OCI-LY1 (cell line): ENCODE data around the gene DRC1.

Experiments
- H2AFZ ChIP-seq: fragments of 200-600 bp; sonication (generic), shearing (Covaris generic); 2 replicates; pipeline ENCODE4 v1.6.0; 2014; ENCODE audit warnings: antibody characterized with exemption, mild to moderate bottlenecking, low read length
- H3F3A ChIP-seq: fragments of 200-600 bp; sonication (generic), shearing (Covaris generic); 2 replicates; pipeline ENCODE4 v1.6.0; 2014; ENCODE audit warnings: mild to moderate bottlenecking, antibody characterized with exemption, low read length, moderate library complexity; ENCODE audit not compliant: insufficient read depth
- H3K27ac ChIP-seq: fragments of 200-600 bp; sonication (generic); 2 replicates; pipeline ENCODE4 v1.5.1; 2014; ENCODE audit warnings: low read length, mixed run types, mild to moderate bottlenecking, low read depth; ENCODE audit not compliant: poor library complexity, severe bottlenecking
- H3K27me3 ChIP-seq: fragments of 200-600 bp; sonication (generic); 2 replicates; pipeline ENCODE4 v1.6.0; 2014; ENCODE audit warnings: antibody characterized with exemption, mild to moderate bottlenecking, low read length, moderate library complexity; ENCODE audit not compliant: insufficient read depth
- H3K36me3 ChIP-seq: fragments of 200-600 bp; sonication (generic); 2 replicates; pipeline ENCODE4 v1.6.1; 2014; ENCODE audit warnings: mild to moderate bottlenecking, antibody characterized with exemption, low read length, moderate library complexity, mixed read lengths; ENCODE audit not compliant: insufficient read depth
- H3K4me1 ChIP-seq: fragments of 200-600 bp; sonication (generic); 2 replicates; pipeline ENCODE4 v1.5.1; 2014; ENCODE audit warnings: mild to moderate bottlenecking, low read length, moderate library complexity; ENCODE audit not compliant: insufficient read depth, severe bottlenecking
- H3K4me2 ChIP-seq: fragments of 200-600 bp; sonication (generic), shearing (Covaris generic); 2 replicates; pipeline ENCODE4 v1.6.1; 2014; ENCODE audit warnings: low read length
- H3K4me3 ChIP-seq: fragments of 200-600 bp; sonication (generic); 2 replicates; pipeline ENCODE4 v1.5.1; 2014; ENCODE audit warnings: low read length, low read depth, mild to moderate bottlenecking, mixed read lengths; ENCODE audit not compliant: poor library complexity, severe bottlenecking
- H3K79me2 ChIP-seq: fragments of 200-600 bp; shearing (Covaris generic); 2 replicates; pipeline ENCODE4 v1.6.1; 2016; ENCODE audit warnings: mixed run types, low read length, mixed read lengths; ENCODE audit not compliant: insufficient read depth
- H3K9ac ChIP-seq: fragments of 200-600 bp; sonication (generic), shearing (Covaris generic); 2 replicates; pipeline ENCODE4 v1.6.1; 2014; ENCODE audit warnings: mild to moderate bottlenecking, low read length, mixed read lengths
- H3K9me2 ChIP-seq: fragments of 200-600 bp; sonication (generic), shearing (Covaris generic); 2 replicates; pipeline ENCODE4 v1.6.1; 2014; ENCODE audit warnings: low read depth, mild to moderate bottlenecking, low read length, mixed read lengths
- H3K9me3 ChIP-seq: fragments of 200-600 bp; shearing (Covaris generic); 2 replicates; pipeline ENCODE4 v1.6.1; 2014; ENCODE audit warnings: low read length, mixed read lengths
- H4K20me1 ChIP-seq: fragments of 200-600 bp; sonication (generic), shearing (Covaris generic); 2 replicates; pipeline ENCODE4 v1.6.0; 2016; ENCODE audit warnings: mild to moderate bottlenecking, low read length; ENCODE audit not compliant: insufficient read depth
- CTCF ChIP-seq: fragments of 200-600 bp; sonication (generic), shearing (Covaris generic); IDR thresholded peaks from 2 replicates; pipeline ENCODE4 v1.5.1; 2017; ENCODE audit warnings: mild to moderate bottlenecking, antibody characterized with exemption, low read length, moderate library complexity, mixed read lengths
- EZH2 ChIP-seq: fragments of 200-600 bp; sonication (generic), shearing (Covaris generic); IDR thresholded peaks from 2 replicates; pipeline ENCODE4 v1.8.0; 2017; ENCODE audit warnings: borderline replicate concordance, mixed run types, mild to moderate bottlenecking, antibody characterized with exemption, low read length, moderate library complexity, mixed read lengths

The DRC1 gene

DNA sequence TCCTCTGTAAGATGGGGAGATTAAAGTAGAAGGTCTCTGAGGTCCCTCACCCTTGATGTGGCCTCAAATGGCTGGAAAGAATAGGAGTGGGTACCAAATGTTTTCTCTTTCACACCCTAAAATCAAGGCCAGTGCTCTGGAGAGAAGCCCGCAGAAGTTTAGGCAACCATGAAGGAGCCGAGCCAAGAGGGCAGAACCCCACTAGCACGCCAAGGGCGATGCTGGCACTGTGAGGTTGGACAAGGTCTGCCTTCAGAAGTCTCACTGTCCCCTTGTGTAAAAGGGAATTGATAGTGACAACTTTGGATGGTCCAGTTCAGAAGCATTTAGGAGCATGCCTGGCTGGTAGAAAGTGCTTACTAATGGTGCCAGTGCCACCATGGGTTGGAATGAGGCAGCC lies 92.5 kb downstream of the DRC1 start:
- H3K27ac ChIP-seq = no peak overlapping the region
- no peaks in the 10 kb centered on the region for H3K79me2 ChIP-seq
- H3K9me3 ChIP-seq = no peaks in the 10 kb centered on the region
- H3K4me3 ChIP-seq = no peak overlapping the region
- H3K9ac ChIP-seq = no peak overlapping the region
- no peaks in the 10 kb centered on the region for H3F3A ChIP-seq
- H3K36me3 ChIP-seq = no peaks in the 10 kb centered on the region
- H3K4me1 ChIP-seq = no peaks in the 10 kb centered on the region
- TF ChIP-seq CTCF (no peak), EZH2 (no peak)
- no peak overlapping the region for H2AFZ ChIP-seq
- no peaks in the 10 kb centered on the region for H3K27me3 ChIP-seq
- H4K20me1 ChIP-seq = no peaks in the 10 kb centered on the region
- no peak overlapping the region for H3K4me2 ChIP-seq
- no peaks in the 10 kb centered on the region for H3K9me2 ChIP-seq

- Histone ChIP-seq H4K20me1 (no peaks in the 10 kb centered on the region), H2AFZ (no peak overlapping the region)
- TF ChIP-seq CTCF = no peak
- no peak for TF ChIP-seq EZH2
Observed at GRCh38 chr2:26494891-26495290, 93.2 kb downstream of the DRC1 start.

DNA sequence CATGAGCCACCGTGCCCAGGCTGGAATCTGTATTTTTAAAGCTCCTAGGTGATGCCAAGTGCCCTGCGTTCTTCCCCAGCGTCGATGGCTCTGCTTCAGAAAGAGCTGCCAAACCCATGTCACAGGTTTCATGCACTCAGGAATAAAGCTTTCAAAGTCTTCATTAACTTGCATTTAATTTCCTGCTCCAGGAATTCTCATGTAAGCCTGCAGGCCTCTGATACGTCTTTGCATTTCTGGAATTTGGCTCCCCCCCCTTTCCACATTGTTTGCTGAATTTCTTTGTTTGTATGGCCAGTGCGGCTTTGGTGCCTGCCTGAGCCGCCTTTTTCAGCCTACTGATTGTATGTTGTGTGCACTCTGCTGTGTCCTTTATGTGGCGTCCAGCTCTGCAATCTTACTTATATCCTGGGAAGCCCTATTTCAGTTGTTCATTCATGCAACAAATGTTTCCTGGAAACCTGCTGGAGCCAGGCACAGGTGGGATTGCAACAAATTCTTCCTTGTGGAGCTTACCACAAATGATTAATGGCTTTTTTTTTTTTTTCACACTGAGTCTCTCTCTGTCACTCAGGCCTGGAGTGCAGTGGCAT lies 94.1 kb downstream of the DRC1 start:
- no peaks in the 10 kb centered on the region for H3K36me3 ChIP-seq
- no peak overlapping the region for H3K9ac ChIP-seq
- H2AFZ ChIP-seq = no peak overlapping the region
- no peak for TF ChIP-seq CTCF
- no peak for TF ChIP-seq EZH2
- no peak overlapping the region for H3K27ac ChIP-seq
- H3K9me3 ChIP-seq = no peaks in the 10 kb centered on the region
- no peak overlapping the region for H3K4me3 ChIP-seq
- no peaks in the 10 kb centered on the region for H3K9me2 ChIP-seq
- H4K20me1 ChIP-seq = no peaks in the 10 kb centered on the region
- no peaks in the 10 kb centered on the region for H3F3A ChIP-seq
- H3K79me2 ChIP-seq = no peaks in the 10 kb centered on the region
- no peaks in the 10 kb centered on the region for H3K27me3 ChIP-seq
- no peaks in the 10 kb centered on the region for H3K4me1 ChIP-seq
- no peak overlapping the region for H3K4me2 ChIP-seq

More at GRCh38 chr2:26494891-26495290, 93.2 kb downstream of the DRC1 start:
- Histone ChIP-seq H3K79me2 (no peaks in the 10 kb centered on the region), H3K36me3 (no peaks in the 10 kb centered on the region), H3K27ac (no peak overlapping the region), H3K4me2 (no peak overlapping the region), H3K4me1 (no peaks in the 10 kb centered on the region), H3F3A (no peaks in the 10 kb centered on the region), H3K4me3 (no peak overlapping the region), H3K9ac (no peak overlapping the region), H3K9me2 (no peaks in the 10 kb centered on the region), H3K27me3 (no peaks in the 10 kb centered on the region), H3K9me3 (no peaks in the 10 kb centered on the region)
